ENCODE results near the gene STAB1.

DNA sequence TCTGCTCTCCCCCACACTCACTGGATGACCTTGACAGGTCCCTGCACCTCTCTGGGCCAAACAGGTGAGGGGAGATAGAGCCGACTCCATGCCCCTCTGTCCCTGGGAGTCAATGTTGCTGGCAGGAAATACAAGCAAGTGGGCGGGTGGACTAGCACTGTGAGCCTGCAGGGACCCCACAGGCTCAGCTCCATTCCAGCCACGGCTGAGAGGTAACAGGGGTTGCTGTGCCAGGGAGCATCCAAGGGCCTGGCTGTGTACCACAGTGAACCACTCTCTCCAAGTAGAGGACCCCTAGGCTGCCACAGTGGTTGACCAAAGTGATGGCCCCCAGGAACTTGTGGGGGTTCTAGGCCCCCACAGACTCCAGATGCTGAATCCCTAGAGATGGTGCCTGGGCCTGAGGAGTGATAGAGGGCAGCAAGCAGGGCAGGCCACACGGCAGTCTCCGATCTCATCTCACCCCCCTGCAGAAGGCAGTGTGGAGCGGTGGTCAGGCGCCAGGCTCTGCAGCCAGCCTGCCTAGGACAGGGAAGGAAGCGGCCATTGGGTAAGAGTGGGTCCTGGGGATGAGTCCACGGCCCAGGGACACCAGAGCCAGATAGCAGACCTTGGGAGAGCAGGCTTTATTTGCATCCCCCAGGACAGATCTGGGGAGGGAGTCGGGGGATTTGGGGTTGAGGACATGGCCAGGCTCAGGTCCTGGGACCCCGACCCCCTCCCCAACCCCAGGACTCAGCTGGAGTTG is 44.5 kb upstream of the STAB1 start:
- TF ChIP-seq POLR2A (IDR thresholded peaks at IDR 0.05), result no peak
- TF ChIP-seq, protein P1, sequence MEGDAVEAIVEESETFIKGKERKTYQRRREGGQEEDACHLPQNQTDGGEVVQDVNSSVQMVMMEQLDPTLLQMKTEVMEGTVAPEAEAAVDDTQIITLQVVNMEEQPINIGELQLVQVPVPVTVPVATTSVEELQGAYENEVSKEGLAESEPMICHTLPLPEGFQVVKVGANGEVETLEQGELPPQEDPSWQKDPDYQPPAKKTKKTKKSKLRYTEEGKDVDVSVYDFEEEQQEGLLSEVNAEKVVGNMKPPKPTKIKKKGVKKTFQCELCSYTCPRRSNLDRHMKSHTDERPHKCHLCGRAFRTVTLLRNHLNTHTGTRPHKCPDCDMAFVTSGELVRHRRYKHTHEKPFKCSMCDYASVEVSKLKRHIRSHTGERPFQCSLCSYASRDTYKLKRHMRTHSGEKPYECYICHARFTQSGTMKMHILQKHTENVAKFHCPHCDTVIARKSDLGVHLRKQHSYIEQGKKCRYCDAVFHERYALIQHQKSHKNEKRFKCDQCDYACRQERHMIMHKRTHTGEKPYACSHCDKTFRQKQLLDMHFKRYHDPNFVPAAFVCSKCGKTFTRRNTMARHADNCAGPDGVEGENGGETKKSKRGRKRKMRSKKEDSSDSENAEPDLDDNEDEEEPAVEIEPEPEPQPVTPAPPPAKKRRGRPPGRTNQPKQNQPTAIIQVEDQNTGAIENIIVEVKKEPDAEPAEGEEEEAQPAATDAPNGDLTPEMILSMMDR (IDR thresholded peaks at IDR 0.05), result no peak
